MM.1S (cell line): Measurements from ENCODE around the gene CAMKK2.
A peak's percentile ranks its signal among the peaks of the same experiment; 100 is the strongest.

Experiments
- DNase-seq: peaks from one replicate; pipeline ENCODE4 v3.0.0-alpha.2; 2015
- H2AFZ ChIP-seq: fragments of 300-600 bp; sonication (generic); 2 replicates; pipeline ENCODE4 v1.6.0; 2016; ENCODE audit warnings: antibody characterized with exemption, low read length
- H3F3A ChIP-seq: fragments of 300-600 bp; sonication (generic); 2 replicates; pipeline ENCODE4 v1.6.1; 2016; ENCODE audit warnings: mild to moderate bottlenecking, antibody characterized with exemption, low read length, moderate library complexity, mixed read lengths; ENCODE audit not compliant: insufficient read depth
- H3K27ac ChIP-seq: fragments of 300-600 bp; sonication (generic); 2 replicates; pipeline ENCODE4 v1.5.1; 2016; ENCODE audit warnings: mild to moderate bottlenecking, low read length
- H3K27me3 ChIP-seq: fragments of 300-600 bp; sonication (generic); replicated peaks from 2 replicates; pipeline ENCODE4 v1.6.0; 2016; ENCODE audit warnings: low read length; ENCODE audit not compliant: insufficient read depth
- H3K36me3 ChIP-seq: fragments of 300-600 bp; sonication (generic); replicated peaks from 2 replicates; pipeline ENCODE4 v1.6.1; 2016; ENCODE audit warnings: mild to moderate bottlenecking, low read length, mixed read lengths; ENCODE audit not compliant: insufficient read depth
- H3K4me1 ChIP-seq: fragments of 300-600 bp; sonication (generic); 2 replicates; pipeline ENCODE4 v1.6.1; 2016; ENCODE audit warnings: low read length, mixed read lengths
- H3K4me2 ChIP-seq: fragments of 300-600 bp; sonication (generic); 2 replicates; pipeline ENCODE4 v1.6.0; 2016; ENCODE audit warnings: low read depth, low read length
- H3K4me3 ChIP-seq: fragments of 300-600 bp; sonication (generic); 2 replicates; pipeline ENCODE4 v1.5.1; 2016; ENCODE audit warnings: low read length, mixed read lengths
- H3K79me2 ChIP-seq: fragments of 300-600 bp; sonication (generic); 2 replicates; pipeline ENCODE4 v1.6.1; 2016; ENCODE audit warnings: mixed run types, low read length, mixed read lengths
- H3K9ac ChIP-seq: fragments of 300-600 bp; sonication (generic); 2 replicates; pipeline ENCODE4 v1.6.1; 2016; ENCODE audit warnings: low read length, mixed read lengths
- H3K9me2 ChIP-seq: fragments of 300-600 bp; sonication (generic); replicated peaks from 2 replicates; pipeline ENCODE4 v1.6.1; 2016; ENCODE audit warnings: mild to moderate bottlenecking, low read length, mixed read lengths; ENCODE audit not compliant: insufficient read depth
- H3K9me3 ChIP-seq: fragments of 300-600 bp; sonication (generic); replicated peaks from 2 replicates; pipeline ENCODE4 v1.6.1; 2016; ENCODE audit warnings: mild to moderate bottlenecking, low read length, mixed read lengths; ENCODE audit not compliant: insufficient read depth
- H4K20me1 ChIP-seq: fragments of 300-600 bp; sonication (generic); 2 replicates; pipeline ENCODE4 v1.6.1; 2016; ENCODE audit warnings: mild to moderate bottlenecking, low read length, moderate library complexity, mixed read lengths; ENCODE audit not compliant: insufficient read depth
- CTCF ChIP-seq: fragments of 300-600 bp; sonication (generic); IDR thresholded peaks from 2 replicates; pipeline ENCODE4 v1.5.1; 2016; ENCODE audit warnings: antibody characterized with exemption, low read length, mixed read lengths
- EZH2 ChIP-seq: fragments of 300-600 bp; sonication (generic); optimal IDR thresholded peaks from 2 replicates; pipeline ENCODE3; 2017; ENCODE audit warnings: low read depth, mild to moderate bottlenecking, antibody characterized with exemption, low read length, mixed read lengths
- EZH2phosphoT487 ChIP-seq: fragments of 300-600 bp; sonication (generic); IDR thresholded peaks from 2 replicates; pipeline ENCODE4 v1.6.1; 2018; ENCODE audit warnings: antibody characterized with exemption, low read length

CAMKK2 gene

GRCh38 chr12:121288158-121288845, 8.2 kb downstream of the CAMKK2 start:
- H3K27ac ChIP-seq: no peak overlapping the region; the same call in 1 of the 2 replicates
- TF ChIP-seq EZH2phosphoT487 (no peak), CTCF (no peak), EZH2 (no peak)
- H3K79me2 ChIP-seq: peaks cover 57% of the 10 kb centered on the region
- no peaks in the 10 kb centered on the region for H3K36me3 ChIP-seq
- H3K4me3 ChIP-seq: no peak overlapping the region
- peaks cover 5% of the 10 kb centered on the region; the same call in 1 of the 2 replicates for H3F3A ChIP-seq
- no peak overlapping the region for H2AFZ ChIP-seq
- no peak for DNase-seq
- no peaks in the 10 kb centered on the region for H3K27me3 ChIP-seq
- H3K9ac ChIP-seq: no peak overlapping the region
- no peaks in the 10 kb centered on the region for H3K9me3 ChIP-seq
- H3K4me1 ChIP-seq: peaks cover 12% of the 10 kb centered on the region
- no peaks in the 10 kb centered on the region for H3K9me2 ChIP-seq
- peak overlapping the region; percentile 45 for H3K4me2 ChIP-seq
- no peaks in the 10 kb centered on the region for H4K20me1 ChIP-seq

GRCh38 chr12:121287267-121287954, 9.1 kb downstream of the CAMKK2 start:
- Histone ChIP-seq H4K20me1 (no peaks in the 10 kb centered on the region), H3K79me2 (peaks cover 58% of the 10 kb centered on the region), H3K9ac (no peak overlapping the region), H3F3A (0 out of 2 replicates have a peak, but pooled peaks cover 1% of the 10 kb centered on the region), H3K4me3 (no peak overlapping the region), H3K27ac (no peak overlapping the region), H3K4me2 (no peak overlapping the region), H3K9me3 (no peaks in the 10 kb centered on the region), H3K4me1 (peaks cover 9% of the 10 kb centered on the region), H3K36me3 (no peaks in the 10 kb centered on the region), H3K27me3 (no peaks in the 10 kb centered on the region), H2AFZ (no peak overlapping the region), H3K9me2 (no peaks in the 10 kb centered on the region)
- no peak for DNase-seq
- no peak for TF ChIP-seq EZH2
- TF ChIP-seq CTCF: no peak
- TF ChIP-seq EZH2phosphoT487: no peak

GRCh38 chr12:121285856-121286255, 10.7 kb downstream of the CAMKK2 start:
- Histone ChIP-seq H3K9me3 (no peaks in the 10 kb centered on the region), H3K79me2 (peaks cover 58% of the 10 kb centered on the region), H3K9ac (no peak overlapping the region), H3F3A (no peaks in the 10 kb centered on the region), H3K4me1 (peaks cover 8% of the 10 kb centered on the region), H4K20me1 (no peaks in the 10 kb centered on the region), H2AFZ (no peak overlapping the region), H3K27ac (no peak overlapping the region), H3K4me2 (no peak overlapping the region), H3K4me3 (no peak overlapping the region), H3K27me3 (no peaks in the 10 kb centered on the region), H3K9me2 (no peaks in the 10 kb centered on the region), H3K36me3 (no peaks in the 10 kb centered on the region)
- TF ChIP-seq EZH2 (no peak), CTCF (no peak), EZH2phosphoT487 (no peak)
- DNase-seq: no peak
